ENCODE measurements around the gene TPM3. TPM values are rescaled to one million over a fixed set of nuclear protein-coding genes. Genes with fewer than 3 reads are reported as not detected.

TPM3 gene
- total and polyA plus RNA-seq, 9 of the 15 experiments (the other 6 are each of a cell fraction or from before 2014, with no cell fraction given): 202 to 604 (median 421) TPM

DNA sequence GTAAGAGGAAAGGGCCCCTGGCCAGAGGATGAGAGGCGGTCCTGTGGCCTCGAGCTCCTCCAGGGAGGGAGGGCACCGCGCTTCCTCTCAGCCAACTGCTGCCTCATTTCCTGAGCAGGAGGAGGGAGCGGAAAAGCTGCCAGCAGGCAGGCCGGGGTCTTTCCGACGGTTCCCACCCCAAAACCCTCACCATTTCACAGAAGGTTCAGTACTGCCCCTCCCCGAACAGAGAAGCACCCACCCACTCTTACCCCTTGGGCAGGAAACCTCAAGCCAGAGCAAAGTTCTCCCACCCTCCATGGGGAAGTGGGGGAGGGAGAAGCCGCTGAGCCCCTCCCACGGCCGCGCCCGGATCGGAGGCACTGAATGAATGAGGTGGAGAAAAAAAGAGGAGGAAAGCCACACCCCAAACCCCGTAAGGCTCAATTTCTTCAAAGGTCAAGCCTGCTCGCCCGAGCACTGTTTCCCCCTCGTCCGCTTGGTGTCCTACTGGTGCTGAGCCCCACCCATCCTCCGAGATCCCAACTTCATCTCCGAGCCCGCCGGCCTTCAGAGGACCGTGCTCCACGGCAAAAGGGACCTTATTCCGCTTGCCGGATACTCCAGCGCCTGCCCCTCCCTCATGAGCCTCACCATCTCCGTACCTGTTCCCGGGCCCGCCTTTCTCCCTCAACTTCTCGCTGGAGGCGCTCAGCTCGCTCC, 9.4 kb downstream of the TPM3 start (continued):
- TF ChIP-seq, protein P1, sequence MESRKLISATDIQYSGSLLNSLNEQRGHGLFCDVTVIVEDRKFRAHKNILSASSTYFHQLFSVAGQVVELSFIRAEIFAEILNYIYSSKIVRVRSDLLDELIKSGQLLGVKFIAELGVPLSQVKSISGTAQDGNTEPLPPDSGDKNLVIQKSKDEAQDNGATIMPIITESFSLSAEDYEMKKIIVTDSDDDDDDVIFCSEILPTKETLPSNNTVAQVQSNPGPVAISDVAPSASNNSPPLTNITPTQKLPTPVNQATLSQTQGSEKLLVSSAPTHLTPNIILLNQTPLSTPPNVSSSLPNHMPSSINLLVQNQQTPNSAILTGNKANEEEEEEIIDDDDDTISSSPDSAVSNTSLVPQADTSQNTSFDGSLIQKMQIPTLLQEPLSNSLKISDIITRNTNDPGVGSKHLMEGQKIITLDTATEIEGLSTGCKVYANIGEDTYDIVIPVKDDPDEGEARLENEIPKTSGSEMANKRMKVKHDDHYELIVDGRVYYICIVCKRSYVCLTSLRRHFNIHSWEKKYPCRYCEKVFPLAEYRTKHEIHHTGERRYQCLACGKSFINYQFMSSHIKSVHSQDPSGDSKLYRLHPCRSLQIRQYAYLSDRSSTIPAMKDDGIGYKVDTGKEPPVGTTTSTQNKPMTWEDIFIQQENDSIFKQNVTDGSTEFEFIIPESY (CRISPR knock-in tag; IDR thresholded peaks at IDR 0.05): no peak
- TF ChIP-seq CHD4 (IDR thresholded peaks at IDR 0.05; ENCODE audit: insufficient read depth, insufficient replicate concordance, low read depth, low read length, poor library complexity, severe bottlenecking): no peak
- TF ChIP-seq LEF1 (IDR thresholded peaks at IDR 0.05): 0 out of 2 replicates have a peak, but pooled peaks have one; percentile 14
- TF ChIP-seq ZNF707 (CRISPR knock-in tag; conservative IDR thresholded peaks at IDR 0.05): no peak
- TF ChIP-seq, protein P2, sequence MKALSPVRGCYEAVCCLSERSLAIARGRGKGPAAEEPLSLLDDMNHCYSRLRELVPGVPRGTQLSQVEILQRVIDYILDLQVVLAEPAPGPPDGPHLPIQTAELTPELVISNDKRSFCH (CRISPR knock-in tag; IDR thresholded peaks at IDR 0.05): no peak
- TF ChIP-seq, protein P2 (tag; IDR thresholded peaks at IDR 0.05): peak; percentile 96
- no peak for TF ChIP-seq U2AF2 (optimal IDR thresholded peaks at IDR 0.05; ENCODE audit: low read depth, low read length)
- no peak for TF ChIP-seq ESRRA (IDR thresholded peaks at IDR 0.05; ENCODE audit: borderline replicate concordance, low read depth)
- TF ChIP-seq RNF2 (IDR thresholded peaks at IDR 0.05): no peak
- TF ChIP-seq ETV1 (tag; conservative IDR thresholded peaks at IDR 0.05; ENCODE audit: low read depth): peak; percentile 52; the same call in 1 of the 2 replicates
- TF ChIP-seq, protein P3, sequence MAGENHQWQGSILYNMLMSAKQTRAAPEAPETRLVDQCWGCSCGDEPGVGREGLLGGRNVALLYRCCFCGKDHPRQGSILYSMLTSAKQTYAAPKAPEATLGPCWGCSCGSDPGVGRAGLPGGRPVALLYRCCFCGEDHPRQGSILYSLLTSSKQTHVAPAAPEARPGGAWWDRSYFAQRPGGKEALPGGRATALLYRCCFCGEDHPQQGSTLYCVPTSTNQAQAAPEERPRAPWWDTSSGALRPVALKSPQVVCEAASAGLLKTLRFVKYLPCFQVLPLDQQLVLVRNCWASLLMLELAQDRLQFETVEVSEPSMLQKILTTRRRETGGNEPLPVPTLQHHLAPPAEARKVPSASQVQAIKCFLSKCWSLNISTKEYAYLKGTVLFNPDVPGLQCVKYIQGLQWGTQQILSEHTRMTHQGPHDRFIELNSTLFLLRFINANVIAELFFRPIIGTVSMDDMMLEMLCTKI (IDR thresholded peaks at IDR 0.05; ENCODE audit: partially characterized antibody): no peak
- TF ChIP-seq KAT7 (CRISPR knock-in tag; IDR thresholded peaks at IDR 0.05; ENCODE audit: borderline replicate concordance): no peak
- TF ChIP-seq, protein P4, sequence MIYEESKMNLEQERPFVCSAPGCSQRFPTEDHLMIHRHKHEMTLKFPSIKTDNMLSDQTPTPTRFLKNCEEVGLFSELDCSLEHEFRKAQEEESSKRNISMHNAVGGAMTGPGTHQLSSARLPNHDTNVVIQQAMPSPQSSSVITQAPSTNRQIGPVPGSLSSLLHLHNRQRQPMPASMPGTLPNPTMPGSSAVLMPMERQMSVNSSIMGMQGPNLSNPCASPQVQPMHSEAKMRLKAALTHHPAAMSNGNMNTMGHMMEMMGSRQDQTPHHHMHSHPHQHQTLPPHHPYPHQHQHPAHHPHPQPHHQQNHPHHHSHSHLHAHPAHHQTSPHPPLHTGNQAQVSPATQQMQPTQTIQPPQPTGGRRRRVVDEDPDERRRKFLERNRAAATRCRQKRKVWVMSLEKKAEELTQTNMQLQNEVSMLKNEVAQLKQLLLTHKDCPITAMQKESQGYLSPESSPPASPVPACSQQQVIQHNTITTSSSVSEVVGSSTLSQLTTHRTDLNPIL (CRISPR knock-in tag; IDR thresholded peaks at IDR 0.05): 0 out of 2 replicates have a peak, but pooled peaks have one; percentile 18
- TF ChIP-seq CBFA2T2 (conservative IDR thresholded peaks at IDR 0.05): no peak
- TF ChIP-seq MECOM (CRISPR knock-in tag; IDR thresholded peaks at IDR 0.05): no peak
- no peak for TF ChIP-seq HDAC6 (IDR thresholded peaks at IDR 0.05; ENCODE audit: low read depth, low read length)
- TF ChIP-seq, protein P5, sequence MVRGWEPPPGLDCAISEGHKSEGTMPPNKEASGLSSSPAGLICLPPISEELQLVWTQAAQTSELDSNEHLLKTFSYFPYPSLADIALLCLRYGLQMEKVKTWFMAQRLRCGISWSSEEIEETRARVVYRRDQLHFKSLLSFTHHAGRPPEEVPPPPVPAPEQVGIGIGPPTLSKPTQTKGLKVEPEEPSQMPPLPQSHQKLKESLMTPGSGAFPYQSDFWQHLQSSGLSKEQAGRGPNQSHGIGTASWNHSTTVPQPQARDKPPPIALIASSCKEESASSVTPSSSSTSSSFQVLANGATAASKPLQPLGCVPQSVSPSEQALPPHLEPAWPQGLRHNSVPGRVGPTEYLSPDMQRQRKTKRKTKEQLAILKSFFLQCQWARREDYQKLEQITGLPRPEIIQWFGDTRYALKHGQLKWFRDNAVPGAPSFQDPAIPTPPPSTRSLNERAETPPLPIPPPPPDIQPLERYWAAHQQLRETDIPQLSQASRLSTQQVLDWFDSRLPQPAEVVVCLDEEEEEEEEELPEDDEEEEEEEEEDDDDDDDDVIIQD (CRISPR knock-in tag; IDR thresholded peaks at IDR 0.05): no peak; the same call in 1 of the 2 replicates

Measured in K562 (cell line).